Stimulated activated CD4-positive, alpha-beta T cell treated with anti-CD3 and anti-CD28 coated beads, Interleukin-12 subunit alpha, Interleukin-12 subunit beta, amount 100 ng/mL, for 4 hours (primary cell): ENCODE data around the gene KCNT1.

Experiments
- DNase-seq: peaks from one replicate; pipeline ENCODE4 v3.0.0-alpha.2; 2020

The KCNT1 gene

GRCh38 chr9:135673941-135674340 lies 28.0 kb upstream of the KCNT1 start:
- DNase-seq = no peak

GRCh38 chr9:135674977-135675376 lies 27.0 kb upstream of the KCNT1 start:
- no peak for DNase-seq

- DNase-seq = no peak
Observed at GRCh38 chr9:135676891-135677290, 25.1 kb upstream of the KCNT1 start.

- DNase-seq = no peak
Observed at GRCh38 chr9:135677641-135678168, 24.3 kb upstream of the KCNT1 start.

- DNase-seq = no peak
Observed at GRCh38 chr9:135678236-135679017, 23.6 kb upstream of the KCNT1 start.

GRCh38 chr9:135680056-135680455 lies 21.9 kb upstream of the KCNT1 start:
- no peak for DNase-seq

- DNase-seq = no peak
Observed at GRCh38 chr9:135681161-135681560, 20.8 kb upstream of the KCNT1 start.

- DNase-seq = no peak
Observed at GRCh38 chr9:135683401-135684034, 18.5 kb upstream of the KCNT1 start.

- DNase-seq = no peak
Observed at GRCh38 chr9:135684691-135685090, 17.3 kb upstream of the KCNT1 start.

- DNase-seq = no peak
Observed at GRCh38 chr9:135687216-135687615, 14.8 kb upstream of the KCNT1 start.

GRCh38 chr9:135689011-135689410 lies 13.0 kb upstream of the KCNT1 start:
- no peak for DNase-seq

GRCh38 chr9:135690836-135691570 lies 11.0 kb upstream of the KCNT1 start:
- DNase-seq = no peak

GRCh38 chr9:135692410-135692809 lies 9.6 kb upstream of the KCNT1 start:
- no peak for DNase-seq

GRCh38 chr9:135693265-135693664 lies 8.7 kb upstream of the KCNT1 start:
- no peak for DNase-seq

GRCh38 chr9:135693771-135694170 lies 8.2 kb upstream of the KCNT1 start:
- DNase-seq = no peak

GRCh38 chr9:135694414-135694813 lies 7.6 kb upstream of the KCNT1 start:
- no peak for DNase-seq

- no peak for DNase-seq
Observed at GRCh38 chr9:135695036-135695435, 6.9 kb upstream of the KCNT1 start.

- DNase-seq = no peak
Observed at GRCh38 chr9:135695642-135696041, 6.3 kb upstream of the KCNT1 start.

GRCh38 chr9:135696446-135696845 lies 5.5 kb upstream of the KCNT1 start:
- DNase-seq = no peak

- DNase-seq = no peak
Observed at GRCh38 chr9:135697226-135697625, 4.8 kb upstream of the KCNT1 start.

- no peak for DNase-seq
Observed at GRCh38 chr9:135698236-135698635, 3.7 kb upstream of the KCNT1 start.

- no peak for DNase-seq
Observed at GRCh38 chr9:135698767-135699166, 3.2 kb upstream of the KCNT1 start.

- DNase-seq = no peak
Observed at GRCh38 chr9:135699440-135699839, 2.5 kb upstream of the KCNT1 start, which contains the start of gene SOHLH1. SOHLH1 (minus strand) TSS chr9:135699481; CDS start chr9:135699467, 14 bp downstream.

- DNase-seq = no peak
Observed at GRCh38 chr9:135700525-135700924, 1.5 kb upstream of the KCNT1 start.
